ENCODE data around the gene PIGU.

GRCh38 chr20:34549929-34550305, 127.0 kb downstream of the PIGU start:
- no peak for TF ChIP-seq POLR2A (IDR thresholded peaks at IDR 0.05; ENCODE audit: low read depth, low read length)
- TF ChIP-seq CTCF (IDR thresholded peaks at IDR 0.05; ENCODE audit: extremely low read depth in 1 of 2, insufficient read depth in 1 of 2, low read depth in 1 of 2, low read length in 2 of 2) = no peak
- no peak for TF ChIP-seq EZH2 (IDR thresholded peaks at IDR 0.05; ENCODE audit: borderline replicate concordance, low read depth, low read length, severe bottlenecking)
- TF ChIP-seq POLR2AphosphoS5 (IDR thresholded peaks at IDR 0.05; ENCODE audit: insufficient read depth, low read depth, low read length) = no peak
- no peak for TF ChIP-seq MAX (IDR thresholded peaks at IDR 0.05; ENCODE audit: insufficient read depth, insufficient read length)
- no peak for TF ChIP-seq MYC (IDR thresholded peaks at IDR 0.05; ENCODE audit: low read depth, low read length)

Measured in endothelial cell of umbilical vein (primary cell).